ENCODE measurements around the gene URB1.
"Not testable (repeated sequence)": the region's sequence is repeated elsewhere in the genome, so short reads cannot be mapped to it uniquely, and the experiment has no call there.

Gene URB1, protein sequence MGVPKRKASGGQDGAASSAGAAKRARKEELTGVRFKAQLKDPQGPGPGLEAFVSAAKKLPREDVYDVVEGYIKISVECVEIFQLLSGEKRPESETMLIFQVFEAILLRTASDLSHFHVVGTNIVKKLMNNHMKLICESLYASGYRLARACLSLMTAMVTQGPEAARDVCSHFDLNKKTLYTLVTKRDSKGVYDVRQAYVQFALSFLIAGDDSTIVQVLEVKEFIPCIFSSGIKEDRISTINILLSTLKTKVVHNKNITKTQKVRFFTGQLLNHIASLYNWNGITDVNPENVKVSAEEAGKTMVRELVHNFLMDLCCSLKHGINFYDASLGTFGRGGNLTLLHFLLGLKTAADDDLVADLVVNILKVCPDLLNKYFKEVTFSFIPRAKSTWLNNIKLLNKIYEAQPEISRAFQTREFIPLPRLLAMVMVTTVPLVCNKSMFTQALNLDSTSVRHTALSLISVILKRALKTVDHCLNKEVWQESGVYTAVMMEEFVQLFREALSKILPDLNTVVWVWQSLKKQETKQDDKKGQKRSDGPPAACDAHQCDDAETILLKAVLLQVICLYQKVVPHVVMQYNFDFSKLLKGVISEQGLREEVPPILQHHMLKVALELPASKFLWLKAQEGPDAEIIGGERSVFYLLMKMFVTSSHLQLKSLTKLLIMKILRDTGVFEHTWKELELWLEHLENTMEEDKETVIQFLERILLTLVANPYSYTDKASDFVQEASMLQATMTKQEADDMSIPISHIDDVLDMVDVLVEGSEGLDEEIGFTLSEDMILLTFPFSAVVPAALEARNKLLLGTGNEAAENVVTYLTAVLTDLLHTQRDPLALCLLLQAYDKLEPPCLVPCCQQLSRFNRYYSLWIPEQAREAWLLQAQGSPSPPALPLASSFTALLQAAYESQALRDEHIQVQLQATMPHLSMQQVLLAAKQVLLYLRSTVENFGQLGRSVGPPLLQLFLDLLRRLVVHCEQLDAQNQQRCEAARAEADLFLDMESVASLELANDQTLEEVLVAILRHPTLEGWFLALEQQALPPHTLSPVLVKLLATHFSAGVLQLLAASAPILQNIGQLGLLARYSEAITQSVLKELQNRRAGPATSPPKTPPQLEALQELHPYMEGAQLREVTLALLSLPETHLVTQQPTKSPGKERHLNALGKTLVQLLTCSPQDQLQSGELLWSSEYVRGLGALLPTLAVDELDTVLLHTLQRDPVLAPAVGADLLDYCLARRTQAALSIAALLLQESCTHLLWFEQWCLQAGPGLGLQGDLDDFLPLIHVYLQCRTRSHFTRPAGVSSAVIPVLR (N-terminal part only)

DNA sequence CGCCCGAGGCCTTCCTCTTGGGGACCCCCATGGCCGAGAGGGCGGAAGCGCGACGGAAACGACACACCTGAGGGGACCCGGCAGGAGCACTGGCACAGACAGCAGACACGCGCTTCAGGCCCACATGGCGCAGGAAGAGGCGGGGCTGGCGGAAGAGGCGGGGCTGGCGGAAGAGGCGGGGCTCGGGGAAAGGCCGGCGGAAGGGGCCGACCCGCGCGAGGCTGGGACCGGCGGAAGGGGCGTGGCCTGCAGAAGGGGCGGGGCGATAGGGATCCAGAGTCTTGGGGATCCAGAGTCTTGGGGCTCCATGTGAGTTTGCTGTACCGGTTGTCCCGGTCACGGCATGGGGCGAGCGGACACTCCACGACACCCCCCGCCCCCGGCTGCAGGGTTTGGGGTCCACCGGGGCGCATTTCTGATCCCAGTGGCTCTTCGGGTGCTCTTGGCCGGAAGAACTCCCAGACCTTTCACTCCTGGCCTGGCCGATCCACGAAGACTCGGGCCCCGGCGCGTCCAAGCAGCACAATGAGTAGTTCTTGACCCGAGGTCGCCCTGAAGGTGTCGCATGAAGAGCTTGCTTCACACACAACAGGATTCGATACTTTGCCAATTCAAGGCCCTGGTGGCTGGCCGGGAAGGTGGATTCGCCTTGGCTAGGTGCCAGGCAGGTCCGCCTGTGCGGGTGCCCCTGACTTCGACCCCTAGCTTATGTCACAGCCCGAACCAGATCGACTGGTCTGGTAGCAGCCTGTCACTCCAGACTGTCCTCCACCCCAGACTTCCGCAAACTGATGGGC, at the start of gene URB1:
Gene URB1, minus strand, starts transcription at position 133 of the 797 bp plus-strand sequence. Its CDS starts 102 bp downstream, at position 31.
- DNase-seq: peak; percentile 98

DNA sequence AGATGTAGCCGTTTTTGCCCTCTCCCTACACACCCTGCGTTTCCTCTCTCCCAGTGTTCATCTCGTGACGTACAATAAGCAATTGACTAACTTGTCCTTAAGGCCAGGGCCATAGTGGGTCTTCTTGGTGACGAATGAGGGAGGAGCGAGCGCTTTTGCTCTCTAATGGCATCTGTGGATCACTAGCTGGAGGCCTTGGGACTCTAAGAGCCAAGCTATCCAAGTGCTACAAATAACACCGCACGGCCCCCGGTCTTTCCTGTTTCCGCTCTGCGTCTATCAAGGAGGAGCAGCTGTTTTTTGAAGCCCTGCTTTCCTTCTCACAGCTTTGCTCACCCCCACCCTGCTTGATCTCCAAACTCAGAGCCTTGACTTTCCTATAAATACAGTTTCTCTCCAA, 44.9 kb upstream of the URB1 start:
- DNase-seq: no peak

DNA sequence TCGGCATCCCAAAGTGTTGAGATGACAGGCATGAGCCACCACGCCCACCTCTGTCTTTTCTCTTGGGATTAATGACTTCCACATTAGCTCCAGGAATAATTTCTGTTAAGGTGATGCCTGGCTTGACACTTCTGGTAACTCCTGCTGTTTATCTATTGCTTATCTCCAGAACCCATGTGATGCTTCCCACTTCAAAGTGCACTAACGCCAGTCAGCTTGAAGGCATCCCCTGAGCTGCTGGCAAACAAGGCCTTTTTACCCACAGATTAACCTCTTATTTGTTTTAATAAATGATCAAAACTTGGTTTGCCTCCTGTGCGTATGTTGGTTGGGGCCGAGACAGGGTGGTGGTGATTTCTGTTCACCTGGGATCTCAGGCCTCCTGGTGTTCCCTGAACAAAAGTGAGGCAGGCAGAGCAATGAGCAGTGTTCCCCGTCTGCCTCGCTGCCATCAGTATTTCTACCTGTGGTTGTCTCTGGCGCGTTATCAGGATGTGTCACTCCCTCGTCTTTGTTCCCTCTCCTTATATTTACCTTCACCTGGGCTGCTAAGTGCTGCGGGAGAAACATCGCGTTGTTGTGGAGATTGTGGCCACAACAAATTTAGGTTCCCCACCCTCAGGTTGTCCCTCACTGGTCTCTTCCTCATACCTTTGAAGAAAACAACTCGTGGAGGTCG, 40.3 kb upstream of the URB1 start:
- DNase-seq: not testable (repeated sequence)

DNA sequence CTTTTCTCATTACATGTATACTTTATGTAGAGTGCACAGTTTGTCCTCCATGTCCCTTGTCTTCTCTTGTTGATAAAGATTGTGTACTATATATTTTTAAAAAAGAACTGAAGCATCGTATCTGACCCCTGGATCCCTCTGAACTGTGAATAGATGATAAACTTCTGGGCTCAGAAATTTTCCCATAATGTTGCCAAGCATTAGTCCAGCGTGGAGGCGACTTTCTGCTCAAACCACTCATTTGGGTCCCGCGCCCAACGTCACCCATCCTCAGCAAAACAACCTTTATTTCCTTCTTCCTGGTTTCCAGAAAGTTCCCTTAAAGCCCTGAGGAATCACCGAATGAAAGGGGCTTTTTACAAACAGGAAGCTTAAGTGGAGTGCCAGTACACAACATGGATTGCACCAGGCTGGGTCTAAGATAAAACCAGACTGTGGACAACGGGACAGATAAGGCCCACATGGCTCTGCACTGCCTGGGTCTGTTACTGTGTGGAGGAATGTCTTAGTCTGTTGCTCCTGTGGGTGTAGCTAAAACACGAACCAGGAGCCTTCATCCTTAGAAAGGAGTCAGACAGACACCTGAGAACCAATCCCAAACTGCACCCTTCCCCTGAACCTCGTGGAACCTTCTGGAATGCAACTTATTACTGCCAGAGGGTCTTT, 35.3 kb upstream of the URB1 start:
- no peak for DNase-seq

DNA sequence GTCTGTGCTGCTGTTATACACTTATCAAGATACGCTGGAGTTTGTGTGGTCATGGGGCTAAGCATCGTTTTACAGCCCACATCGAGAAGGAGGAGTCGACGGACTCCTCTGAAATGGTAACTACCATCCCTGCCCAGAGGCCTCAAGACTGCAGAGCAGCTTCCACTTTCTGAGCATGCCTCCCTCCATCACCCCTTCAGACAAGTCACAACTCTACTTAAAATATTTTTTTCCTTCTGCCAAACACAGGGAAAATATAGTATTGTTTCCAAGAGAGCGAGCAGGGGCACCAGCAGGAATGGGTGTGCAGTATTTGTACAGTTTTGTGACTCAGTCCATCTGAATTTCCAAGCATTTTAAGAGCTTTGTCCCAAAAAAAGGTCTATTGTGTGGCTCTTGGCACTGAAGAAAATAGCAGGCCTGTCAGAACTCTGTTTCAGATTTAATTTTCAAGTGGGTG, 33.8 kb upstream of the URB1 start:
- no peak for DNase-seq

DNA sequence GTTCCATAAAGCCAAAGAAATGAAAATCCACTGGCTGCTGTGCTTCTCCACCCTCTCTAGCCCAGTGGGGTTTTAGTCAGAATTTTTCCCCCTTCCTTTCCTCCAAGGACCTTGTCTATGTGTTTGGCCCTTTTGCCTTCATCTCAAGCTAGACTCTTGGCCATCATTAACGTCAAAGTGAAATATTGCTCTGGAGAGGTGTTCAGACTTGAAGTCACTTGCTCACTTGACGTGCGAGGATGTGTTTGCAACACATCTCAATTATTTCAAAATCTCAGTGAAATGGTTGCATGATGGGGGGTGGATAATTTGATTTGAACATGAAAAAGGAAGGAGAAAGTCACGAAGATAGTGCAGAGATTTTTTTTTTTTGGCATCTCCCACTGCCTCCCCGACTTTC, 33.3 kb upstream of the URB1 start:
- no peak for DNase-seq

DNA sequence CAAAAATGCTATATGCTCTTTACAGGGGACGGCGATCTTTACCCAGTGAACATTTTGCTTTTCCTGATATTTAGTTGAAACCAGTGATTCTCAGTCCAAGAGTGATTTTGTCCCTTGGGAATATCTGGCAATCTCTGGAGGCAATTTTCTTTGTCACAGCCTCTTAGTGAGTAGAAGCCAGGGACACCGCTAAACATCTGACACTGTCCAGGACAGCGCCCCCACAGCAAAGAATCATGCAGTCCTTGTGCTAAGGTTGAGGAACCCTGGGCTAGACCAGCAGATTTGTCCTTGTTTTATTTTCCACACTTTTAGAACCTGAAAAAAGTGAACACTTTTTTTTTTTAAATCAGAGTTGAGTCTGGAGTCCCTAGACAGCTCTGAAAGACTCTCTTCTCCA, 32.8 kb upstream of the URB1 start:
- no peak for DNase-seq

DNA sequence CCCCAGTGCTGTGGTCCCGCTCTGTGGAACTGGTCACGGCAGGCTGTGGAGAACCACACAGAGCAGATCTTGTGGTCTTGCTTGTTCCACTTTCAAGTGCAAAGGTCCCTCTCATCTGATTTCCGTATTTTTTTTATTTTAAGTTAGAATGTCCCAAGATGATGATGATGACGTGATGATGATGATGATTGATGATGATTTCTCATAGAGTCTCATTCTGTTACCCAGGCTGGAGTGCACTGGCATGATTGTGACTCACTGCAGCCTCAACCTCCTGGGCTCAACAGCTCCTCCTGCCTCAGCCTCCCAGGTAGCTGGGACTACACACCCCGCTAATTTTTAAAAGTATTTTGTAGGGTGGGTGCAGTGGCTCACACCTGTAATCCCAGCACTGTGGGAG, 31.9 kb upstream of the URB1 start:
- DNase-seq: no peak

DNA sequence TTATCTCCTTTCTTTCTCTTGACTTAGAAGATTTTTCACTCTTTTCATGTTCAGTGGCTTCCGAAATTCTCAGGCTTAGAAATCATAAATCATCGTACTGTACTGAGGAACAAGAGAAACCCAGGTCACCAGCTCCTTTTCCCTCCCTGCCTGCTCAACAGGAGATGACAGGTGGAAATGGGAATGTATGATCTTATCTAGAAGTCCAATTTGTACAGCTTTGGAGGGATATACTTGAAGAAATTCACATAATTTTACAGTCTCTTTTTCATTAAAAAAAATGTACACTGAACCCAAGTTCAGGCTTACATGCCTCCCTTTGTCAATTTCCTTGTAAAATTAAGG, 31.4 kb upstream of the URB1 start:
- DNase-seq: no peak

DNA sequence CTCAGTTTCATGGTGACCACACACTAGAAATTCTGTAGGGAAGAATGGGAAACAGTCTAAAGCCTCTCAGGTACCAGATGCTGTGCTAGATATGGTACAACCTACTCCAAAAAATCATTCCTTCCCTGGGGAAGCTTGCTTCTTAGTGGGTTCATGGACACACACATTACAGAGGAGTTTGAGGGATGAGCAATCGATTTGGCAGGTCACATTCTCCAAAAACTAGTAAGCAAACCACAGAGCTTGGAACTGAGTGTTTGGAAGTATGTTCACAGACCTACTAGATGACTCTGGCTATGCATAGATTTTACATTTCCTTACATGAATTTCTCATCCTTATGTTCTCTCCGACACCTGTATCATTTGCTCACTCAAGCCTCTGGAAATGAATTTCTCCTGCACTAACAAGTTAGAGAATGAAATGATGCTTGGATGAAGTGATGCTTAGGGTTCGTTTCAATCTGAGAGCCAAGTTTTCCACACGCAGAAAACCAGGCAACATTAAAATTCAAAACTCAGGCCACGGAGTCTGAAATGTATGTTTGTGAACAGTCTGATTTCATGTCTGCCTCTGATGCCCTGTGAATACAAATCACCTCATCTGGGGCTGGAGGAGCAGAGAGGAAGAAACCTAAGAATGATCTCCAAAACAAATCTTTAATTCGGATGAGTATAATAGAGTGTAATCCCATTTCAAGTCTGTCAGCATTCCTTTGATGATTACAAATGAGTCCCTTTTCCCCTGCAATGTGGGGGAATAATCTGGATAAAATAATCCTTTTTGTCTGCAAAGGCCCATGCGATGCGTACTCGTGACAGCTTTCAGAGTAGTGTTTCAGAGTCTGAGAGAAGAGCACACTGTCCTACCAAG, 30.7 kb upstream of the URB1 start:
- no peak for DNase-seq

DNA sequence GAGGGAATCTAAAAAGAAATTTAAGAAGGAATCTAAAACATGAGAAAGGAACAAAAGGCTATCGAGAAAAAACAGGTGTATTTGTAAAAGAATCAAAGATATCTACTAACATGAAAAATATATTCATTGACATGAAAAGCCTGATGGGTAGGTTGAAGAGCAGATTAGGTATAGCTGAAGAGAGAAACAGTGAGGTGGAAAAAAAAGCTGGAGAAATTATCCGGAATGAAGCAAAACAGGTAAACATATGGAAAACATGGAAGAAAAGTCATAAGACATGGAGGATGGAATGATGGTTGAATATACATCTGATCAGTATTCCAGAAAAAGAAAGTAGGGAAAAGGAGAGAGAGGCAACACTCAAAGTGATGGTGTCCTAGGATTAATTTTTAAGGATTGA, 29.3 kb upstream of the URB1 start:
- no peak for DNase-seq

DNA sequence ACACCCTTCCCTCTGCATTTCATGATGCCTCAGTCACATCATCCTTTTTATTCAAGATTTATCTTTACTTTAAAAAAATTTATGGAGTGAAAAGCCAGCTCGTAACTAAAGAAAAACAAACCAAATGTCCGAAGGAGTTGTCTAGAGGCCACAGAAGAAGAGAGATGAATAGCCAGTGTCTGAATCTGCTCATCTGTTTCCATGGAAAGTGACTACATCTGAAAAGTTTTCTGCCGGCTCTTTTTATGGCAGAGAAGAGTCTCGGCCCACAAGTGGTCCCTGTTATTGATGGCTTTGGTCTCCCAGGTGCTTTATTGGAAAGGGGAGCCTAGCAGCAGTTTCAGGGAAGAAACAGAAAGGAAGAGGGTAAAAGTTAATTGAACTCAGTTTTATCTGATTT, 25.3 kb upstream of the URB1 start:
- DNase-seq: no peak

DNA sequence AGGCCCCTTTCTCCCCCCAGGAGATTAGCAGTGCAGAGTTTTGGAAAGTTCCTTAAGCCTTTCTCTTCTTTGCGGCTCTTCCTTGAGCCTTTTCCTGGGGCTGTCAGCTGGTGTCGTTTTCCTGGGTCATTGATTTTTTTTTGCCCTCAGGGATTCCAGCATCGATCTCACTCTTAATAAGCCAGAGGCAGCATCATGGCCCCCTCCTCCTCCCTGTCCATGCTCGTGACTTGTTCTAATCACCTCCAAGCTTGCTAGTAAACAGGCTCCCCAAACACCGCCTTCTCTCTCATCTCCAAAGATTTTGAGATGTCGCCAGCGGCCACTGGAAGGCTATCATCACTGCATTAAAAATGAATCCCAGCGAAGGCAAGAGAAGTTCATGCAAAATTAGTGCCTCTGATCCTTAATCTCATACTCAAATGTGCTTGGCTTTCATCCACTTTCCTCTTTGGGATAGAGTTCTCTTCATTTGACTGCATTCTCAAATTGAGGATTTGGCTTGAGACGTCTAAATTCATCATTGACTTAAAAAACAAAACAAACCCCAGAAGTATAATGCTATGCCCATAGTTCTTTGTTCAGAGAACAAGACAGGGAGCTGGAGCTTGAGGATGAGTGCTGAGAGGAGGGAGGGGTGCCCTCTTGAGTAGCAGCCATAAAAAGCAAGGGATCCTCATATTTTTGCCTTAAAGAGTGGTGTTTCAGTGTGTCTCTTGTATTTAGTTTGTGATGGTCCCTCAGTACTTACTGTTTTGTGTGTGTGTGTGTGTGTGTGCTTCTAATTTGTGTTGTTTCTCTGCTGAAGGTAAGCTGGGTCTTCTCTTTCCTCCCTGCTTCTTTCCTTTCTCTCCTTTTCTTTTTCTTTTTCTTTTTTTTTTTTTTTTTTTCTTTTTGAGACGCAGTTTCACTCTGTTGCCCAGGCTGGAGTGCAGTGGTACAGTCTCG, 22.9 kb upstream of the URB1 start:
- DNase-seq: no peak

DNA sequence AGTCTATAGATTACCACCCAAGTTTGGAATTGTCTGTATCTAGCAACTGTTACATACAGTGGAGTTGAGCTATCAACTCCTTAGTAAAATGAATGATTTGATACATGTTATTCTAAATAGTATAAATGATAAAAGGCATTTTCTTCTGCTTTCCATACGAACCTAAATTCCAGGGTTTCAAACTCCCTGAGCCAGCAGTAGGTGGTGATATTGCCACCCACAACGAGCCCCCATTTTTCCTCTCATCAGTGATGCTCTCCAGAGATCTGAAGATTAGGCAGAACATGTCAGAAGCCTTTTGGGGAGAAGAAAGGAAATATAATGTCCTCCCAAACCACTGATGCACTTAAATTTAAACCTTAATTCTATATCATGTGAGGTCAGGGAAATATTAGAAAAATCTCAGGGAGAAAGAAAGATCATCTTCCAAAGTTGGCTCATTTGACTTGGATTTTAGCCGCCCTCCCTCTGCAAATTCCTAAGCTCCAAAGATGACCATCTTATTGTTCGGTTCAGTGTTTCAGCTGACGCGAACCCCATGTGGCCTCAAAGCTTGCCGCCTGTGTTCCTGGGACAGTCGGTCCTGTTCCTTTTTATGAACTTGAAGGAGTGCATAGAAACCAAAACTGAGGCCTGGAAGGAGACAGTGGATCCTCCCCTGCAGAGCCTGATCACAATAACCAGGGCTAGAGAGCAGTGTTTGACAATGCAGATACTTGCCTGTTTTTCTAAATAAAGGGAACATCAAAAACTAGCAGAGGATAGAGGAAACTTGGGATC, 22.0 kb upstream of the URB1 start:
- DNase-seq: no peak

DNA sequence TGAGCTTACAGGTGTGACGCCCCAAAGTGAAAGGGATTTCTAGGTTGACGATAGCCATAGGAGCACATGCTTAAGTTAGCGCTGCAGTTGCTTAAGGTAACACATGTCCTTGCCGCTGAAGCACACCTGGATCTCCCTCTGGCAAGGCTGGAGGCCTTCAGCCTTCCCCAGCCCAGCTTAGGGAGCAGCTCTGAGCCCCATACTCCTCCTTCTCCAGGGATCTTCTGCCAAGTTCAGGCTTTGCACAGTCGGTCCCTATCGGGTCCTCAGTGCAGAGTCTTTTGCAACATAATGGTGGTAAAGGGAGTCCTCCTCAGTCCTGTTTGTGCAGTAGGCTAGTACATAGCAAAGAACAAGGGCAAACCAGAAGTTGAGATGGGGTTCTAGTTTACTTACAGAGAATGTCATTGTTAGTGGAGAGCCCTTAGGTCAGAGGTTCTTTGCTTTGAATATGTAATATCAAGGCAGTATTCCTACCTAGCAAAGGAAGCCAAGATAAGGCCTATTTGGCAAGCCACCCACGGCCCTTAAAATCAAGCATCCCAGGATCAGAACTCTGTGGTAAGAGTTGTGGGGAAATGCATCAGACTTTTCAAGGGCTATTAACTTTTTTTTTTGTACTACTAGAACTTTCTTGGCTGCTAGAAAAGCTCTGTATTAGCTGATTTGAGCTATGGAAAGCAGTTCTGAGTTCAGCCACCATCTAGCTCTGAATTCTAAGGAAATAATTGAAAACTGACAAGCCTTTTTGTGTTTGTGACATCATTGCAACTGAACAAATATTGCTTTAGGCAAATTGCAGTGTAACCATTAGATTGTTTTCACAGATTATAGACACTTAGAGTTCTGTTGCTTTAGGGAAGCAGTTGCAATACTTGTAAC, 21.1 kb upstream of the URB1 start:
- DNase-seq: no peak

DNA sequence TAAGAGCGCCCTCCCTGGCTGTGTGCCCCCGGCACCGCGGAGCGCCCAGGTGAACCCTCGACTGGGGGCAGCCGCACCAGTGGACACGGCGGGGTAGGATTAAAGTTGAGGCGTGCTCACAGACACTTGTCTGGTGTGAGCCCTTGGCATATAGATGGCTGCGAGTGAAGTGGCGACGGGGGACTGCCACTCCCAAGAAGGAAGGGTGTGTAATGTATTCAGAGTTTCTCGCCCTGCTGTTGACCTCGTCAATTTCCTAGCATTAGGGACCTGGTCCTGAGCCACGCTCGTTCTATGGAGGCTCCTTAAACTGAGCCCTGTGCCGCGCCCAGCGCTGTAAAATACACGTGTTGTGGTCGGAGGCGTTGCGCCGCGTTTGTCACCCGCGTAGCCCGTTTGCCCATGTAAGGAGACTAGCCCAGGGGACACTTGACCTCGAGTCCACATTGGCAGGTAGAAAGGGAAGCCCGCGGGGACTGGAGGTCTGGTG, 20.2 kb upstream of the URB1 start:
- DNase-seq: peak; percentile 36
